Fibroblast of skin of left biceps (primary cell): ENCODE data around the gene LTBR.
"Not testable (repeated sequence)": the region's sequence is repeated elsewhere in the genome, so short reads cannot be mapped to it uniquely, and the experiment has no call there.

ENCODE experiments used
- DNase-seq, 2 experiments: peaks; one replicate each; pipeline ENCODE4 v3.0.0-alpha.2; 2013; ENCODE audit warnings: low read depth in 2 of 2

The LTBR gene

GRCh38 chr12:6383572-6384498 is at the start of gene LTBR:
Gene LTBR (plus strand): TSS chr12:6384162. CDS start chr12:6384359, 197 bp downstream.
- DNase-seq = peak; percentile 75 to 82

- no peak for DNase-seq
Observed at GRCh38 chr12:6334359-6334758, 49.6 kb upstream of the LTBR start.

GRCh38 chr12:6334940-6335450 is 49.0 kb upstream of the LTBR start:
- no peak for DNase-seq

GRCh38 chr12:6335451-6336078 is 48.4 kb upstream of the LTBR start:
- peak in 1 of 2 experiments; percentile 36 for DNase-seq

GRCh38 chr12:6336079-6336888 is 47.7 kb upstream of the LTBR start:
- peak; percentile 99 for DNase-seq

- no peak for DNase-seq
Observed at GRCh38 chr12:6336889-6337853, 46.8 kb upstream of the LTBR start.

- no peak for DNase-seq
Observed at GRCh38 chr12:6337958-6338433, 46.0 kb upstream of the LTBR start.

- not testable (repeated sequence) for DNase-seq
Observed at GRCh38 chr12:6338536-6338935, 45.4 kb upstream of the LTBR start.

- no peak for DNase-seq
Observed at GRCh38 chr12:6338955-6339354, 45.0 kb upstream of the LTBR start.

- DNase-seq = no peak
Observed at GRCh38 chr12:6340032-6340638, 43.8 kb upstream of the LTBR start.

- no peak for DNase-seq
Observed at GRCh38 chr12:6340745-6341416, 43.1 kb upstream of the LTBR start.

- DNase-seq = peak in 1 of 2 experiments; percentile 50
Observed at GRCh38 chr12:6341417-6342139, 42.4 kb upstream of the LTBR start, which contains the start of gene TNFRSF1A. Gene TNFRSF1A (minus strand): TSS chr12:6342076. CDS start chr12:6341814, 262 bp downstream.

GRCh38 chr12:6342140-6342889 is 41.6 kb upstream of the LTBR start:
- no peak for DNase-seq

- DNase-seq = no peak
Observed at GRCh38 chr12:6343518-6343917, 40.4 kb upstream of the LTBR start.

GRCh38 chr12:6344101-6344660 is 39.8 kb upstream of the LTBR start:
- not testable (repeated sequence) for DNase-seq

GRCh38 chr12:6345319-6346091 is 38.5 kb upstream of the LTBR start:
- no peak for DNase-seq
